Immature natural killer cell (primary cell): ENCODE results near the gene TMEM233. TPM values are rescaled to one million over a fixed set of nuclear protein-coding genes. Genes with fewer than 3 reads are reported as not detected.
"Not testable (repeated sequence)": the region's sequence is repeated elsewhere in the genome, so short reads cannot be mapped to it uniquely, and the experiment has no call there.

Source experiments
- DNase-seq, 3 donors: peaks; one replicate each; pipeline ENCODE4 v3.0.0; 2022; ENCODE audit warnings: mixed read lengths in 1 of 3
- H3K27ac Mint-ChIP-seq, 6 donors: one replicate each; pipeline ENCODE4 v1.8.0; 2020; ENCODE audit warnings: mixed read lengths in 6 of 6, mild to moderate bottlenecking in 5 of 6, inconsistent platforms in 4 of 6, moderate library complexity in 3 of 6
- H3K27me3 Mint-ChIP-seq, 3 donors: one replicate each; pipeline ENCODE4 v1.8.0; 2020 to 2021; ENCODE audit warnings: low read depth in 3 of 3, mild to moderate bottlenecking in 3 of 3, mixed read lengths in 3 of 3, moderate library complexity in 3 of 3, inconsistent platforms in 1 of 3
- H3K36me3 Mint-ChIP-seq, 3 donors: one replicate each; pipeline ENCODE4 v1.8.0; 2020; ENCODE audit warnings: mixed read lengths in 3 of 3, inconsistent platforms in 2 of 3, mild to moderate bottlenecking in 2 of 3
- H3K4me1 Mint-ChIP-seq, 2 donors: one replicate each; pipeline ENCODE4 v1.8.0; 2020; ENCODE audit warnings: inconsistent platforms in 2 of 2, mild to moderate bottlenecking in 2 of 2, mixed read lengths in 2 of 2, moderate library complexity in 1 of 2
- H3K4me3 Mint-ChIP-seq, 5 donors: one replicate each; pipeline ENCODE4 v1.8.0; 2020; ENCODE audit warnings: mild to moderate bottlenecking in 5 of 5, mixed read lengths in 5 of 5, inconsistent platforms in 3 of 5, moderate library complexity in 3 of 5
- H3K9me3 Mint-ChIP-seq, 6 donors: one replicate each; pipeline ENCODE4 v1.8.0; 2020; ENCODE audit warnings: mild to moderate bottlenecking in 6 of 6, mixed read lengths in 6 of 6, inconsistent platforms in 4 of 6, moderate library complexity in 3 of 6
- polyA plus RNA-seq, 3 donors: library from polyadenylated mRNA; unstranded; fragments of 300-500 nt; fragmentation: Illumina TruSeq; gene quantifications; one replicate each; pipeline ENCODE4 v1.2.3, GENCODE V29; 2021

Gene TMEM233
- polyA plus RNA-seq, 3 donors from 2014 or later, result not detected

- H3K27ac Mint-ChIP-seq, result no peak overlapping the region
- H3K36me3 Mint-ChIP-seq, result peaks cover 0 to 6% (median 0%) of the 10 kb centered on the region in 3 donors
- no peaks in the 10 kb centered on the region for H3K4me1 Mint-ChIP-seq
- H3K9me3 Mint-ChIP-seq, result peaks cover 4 to 22% (median 11%) of the 10 kb centered on the region in 6 donors
- no peak for DNase-seq
- H3K4me3 Mint-ChIP-seq, result no peak overlapping the region
- peaks cover 2 to 8% (median 7%) of the 10 kb centered on the region in 3 donors for H3K27me3 Mint-ChIP-seq
These were observed 59.1 kb downstream of the TMEM233 start for GRCh38 chr12:119652665-119653064.

- not testable (repeated sequence) for H3K27ac Mint-ChIP-seq, DNase-seq, H3K4me3 Mint-ChIP-seq, H3K27me3 Mint-ChIP-seq, H3K36me3 Mint-ChIP-seq
- Mint-ChIP-seq H3K4me1 (peaks cover 10 to 15% of the 10 kb centered on the region in 2 donors), H3K9me3 (peaks cover 4 to 21% (median 11%) of the 10 kb centered on the region in 6 donors)
These were observed 63.4 kb downstream of the TMEM233 start for GRCh38 chr12:119657001-119657400.

DNA sequence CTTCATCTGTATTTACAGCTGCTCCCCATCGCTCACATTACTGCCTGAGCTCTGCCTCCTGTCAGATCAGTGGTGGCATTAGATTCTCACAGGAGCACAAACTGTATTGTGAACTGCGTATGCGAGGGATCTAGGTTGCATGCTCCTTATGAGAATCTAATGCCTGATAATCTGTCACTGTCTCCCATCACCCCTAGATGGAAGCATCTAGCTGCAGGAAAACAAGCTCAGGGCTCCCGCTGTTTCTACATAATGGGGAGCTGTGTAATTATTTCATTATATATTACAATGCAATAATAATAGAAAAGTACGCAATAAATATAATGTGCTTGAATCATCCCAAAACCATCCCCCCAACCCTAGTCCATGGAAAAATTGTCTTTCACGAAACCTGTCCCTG is 64.6 kb downstream of the TMEM233 start:
- not testable (repeated sequence) for H3K27ac Mint-ChIP-seq, H3K9me3 Mint-ChIP-seq, H3K36me3 Mint-ChIP-seq, DNase-seq, H3K27me3 Mint-ChIP-seq, H3K4me3 Mint-ChIP-seq
- H3K4me1 Mint-ChIP-seq, result peaks cover 10 to 15% of the 10 kb centered on the region in 2 donors

- peak overlapping the region in 4 of 6 donors; percentile 58 to 88 (median 61) for H3K27ac Mint-ChIP-seq
- peaks cover 2 to 4% (median 3%) of the 10 kb centered on the region in 3 donors for H3K27me3 Mint-ChIP-seq
- peaks cover 10 to 15% of the 10 kb centered on the region in 2 donors for H3K4me1 Mint-ChIP-seq
- DNase-seq, result peak; percentile 44 to 49 (median 48)
- H3K36me3 Mint-ChIP-seq, result no peaks in the 10 kb centered on the region
- H3K9me3 Mint-ChIP-seq, result no peaks in the 10 kb centered on the region
- H3K4me3 Mint-ChIP-seq, result peak overlapping the region in 1 of 5 donors; percentile 62
These were observed 65.8 kb downstream of the TMEM233 start for GRCh38 chr12:119659289-119659897.

DNA sequence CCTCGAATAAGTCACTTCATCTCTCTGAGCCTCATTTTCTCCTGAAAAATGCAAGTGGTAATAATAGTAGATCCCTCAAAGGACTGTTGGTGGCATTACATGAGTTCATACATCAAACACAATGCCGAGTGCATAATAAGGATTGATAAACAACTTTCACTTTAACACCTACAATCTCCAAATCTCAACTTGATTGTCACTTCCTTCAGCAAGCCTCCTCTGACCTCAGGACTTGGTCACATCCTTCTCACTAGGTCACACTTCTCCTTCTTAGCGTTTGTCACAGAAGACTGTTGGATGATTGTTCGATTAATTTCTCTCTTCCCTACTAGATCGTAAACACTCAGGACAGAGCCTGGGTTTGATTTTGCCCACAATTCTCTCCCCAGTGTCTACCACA is 66.5 kb downstream of the TMEM233 start:
- Mint-ChIP-seq H3K9me3 (no peaks in the 10 kb centered on the region), H3K27me3 (peaks cover 2 to 4% (median 3%) of the 10 kb centered on the region in 3 donors), H3K4me3 (peak overlapping the region in 4 of 5 donors; percentile 8 to 62 (median 34)), H3K4me1 (peaks cover 10 to 15% of the 10 kb centered on the region in 2 donors), H3K36me3 (no peaks in the 10 kb centered on the region), H3K27ac (peak overlapping the region in 5 of 6 donors; percentile 58 to 88 (median 64))
- peak; percentile 41 to 59 (median 49) for DNase-seq

DNA sequence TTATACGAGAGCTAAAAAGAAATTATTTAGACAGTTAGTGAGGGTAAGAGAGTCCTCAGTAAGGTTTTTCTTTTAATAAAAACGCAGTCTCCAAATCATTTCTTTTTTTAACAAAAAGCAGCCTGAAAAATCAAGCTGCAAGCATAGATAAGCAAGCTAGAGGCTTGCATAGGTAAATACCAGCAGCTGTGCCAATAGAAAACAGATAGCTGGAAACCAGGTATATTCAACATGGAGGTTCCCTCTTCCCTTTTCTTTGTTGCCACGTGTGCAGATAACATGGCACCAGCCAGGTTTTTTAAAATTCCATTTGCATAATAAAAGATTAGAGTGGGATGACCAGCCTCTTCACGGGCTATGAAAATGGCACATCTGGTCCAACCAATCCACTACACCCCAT is 68.3 kb downstream of the TMEM233 start:
- Mint-ChIP-seq H3K27me3 (peaks cover 2 to 4% (median 3%) of the 10 kb centered on the region in 3 donors), H3K36me3 (no peaks in the 10 kb centered on the region), H3K9me3 (no peaks in the 10 kb centered on the region), H3K27ac (peak overlapping the region in 2 of 6 donors; percentile 5 to 60), H3K4me3 (no peak overlapping the region), H3K4me1 (peaks cover 20 to 33% of the 10 kb centered on the region in 2 donors)
- no peak for DNase-seq

DNA sequence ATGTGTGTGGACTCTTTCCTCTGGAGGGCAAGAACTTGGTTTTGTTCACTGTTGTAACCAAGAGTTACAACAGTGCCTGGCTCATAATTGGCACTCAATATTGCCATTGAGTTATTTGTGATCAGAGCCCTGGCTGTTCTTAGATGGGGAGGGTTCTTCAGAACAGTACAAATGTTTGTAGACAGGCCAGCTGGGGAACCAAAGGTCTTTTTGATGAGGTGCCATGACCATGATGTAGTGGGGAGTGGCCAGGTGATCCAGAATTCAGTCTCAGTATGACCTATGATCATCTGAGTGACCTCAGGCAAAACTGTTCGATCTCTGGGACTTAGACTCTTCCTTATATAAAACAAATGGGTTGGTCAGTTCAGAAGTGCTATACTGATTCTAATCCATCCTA is 71.1 kb downstream of the TMEM233 start:
- Mint-ChIP-seq H3K27ac (no peak overlapping the region), H3K4me1 (peaks cover 37 to 45% of the 10 kb centered on the region in 2 donors), H3K4me3 (no peak overlapping the region), H3K36me3 (no peaks in the 10 kb centered on the region), H3K27me3 (peaks cover 2 to 8% (median 8%) of the 10 kb centered on the region in 3 donors), H3K9me3 (no peaks in the 10 kb centered on the region)
- no peak for DNase-seq

- Mint-ChIP-seq H3K27me3 (peaks cover 2 to 8% (median 8%) of the 10 kb centered on the region in 3 donors), H3K9me3 (no peaks in the 10 kb centered on the region), H3K27ac (peak overlapping the region in 2 of 6 donors; percentile 74 to 87), H3K4me3 (no peak overlapping the region), H3K36me3 (no peaks in the 10 kb centered on the region), H3K4me1 (peaks cover 37 to 45% of the 10 kb centered on the region in 2 donors)
- DNase-seq, result no peak
These were observed 71.8 kb downstream of the TMEM233 start for GRCh38 chr12:119665164-119665929.

DNA sequence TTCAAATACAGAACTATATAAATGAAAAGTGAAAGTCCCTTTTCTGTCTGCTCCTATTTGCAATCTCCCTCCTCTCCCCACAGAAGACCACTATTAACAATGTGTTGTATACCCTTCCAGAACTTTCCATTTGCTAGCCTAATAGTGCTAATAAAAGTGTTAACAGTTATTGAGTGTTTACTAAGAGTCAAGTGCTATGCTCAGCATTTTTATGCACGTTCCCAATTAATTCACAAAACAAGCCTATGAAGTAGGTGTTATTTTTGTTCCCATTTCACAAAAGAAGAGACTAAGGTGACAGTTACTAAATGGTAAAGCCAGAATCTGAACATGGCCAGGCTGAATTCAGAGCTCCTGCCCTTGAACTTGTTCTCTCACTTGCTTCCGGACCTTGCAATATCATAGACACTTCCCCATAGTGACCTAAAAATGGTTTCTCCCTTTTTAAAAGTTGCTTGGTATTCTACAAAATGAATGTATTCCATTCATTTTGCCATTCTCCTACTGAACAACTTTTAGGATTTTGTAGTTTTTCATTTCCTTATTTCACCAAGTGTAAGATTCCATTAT is 72.7 kb downstream of the TMEM233 start:
- Mint-ChIP-seq H3K27me3 (peaks cover 2 to 8% (median 8%) of the 10 kb centered on the region in 3 donors), H3K4me1 (peaks cover 39 to 52% of the 10 kb centered on the region in 2 donors), H3K4me3 (peak overlapping the region; percentile 84 to 93 (median 90)), H3K36me3 (peaks cover 0 to 4% (median 0%) of the 10 kb centered on the region in 3 donors), H3K9me3 (no peaks in the 10 kb centered on the region), H3K27ac (peak overlapping the region; percentile 59 to 88 (median 82))
- DNase-seq, result no peak

- no peaks in the 10 kb centered on the region for H3K9me3 Mint-ChIP-seq
- peaks cover 0 to 8% (median 8%) of the 10 kb centered on the region in 3 donors for H3K27me3 Mint-ChIP-seq
- no peak for DNase-seq
- peaks cover 42 to 59% of the 10 kb centered on the region in 2 donors for H3K4me1 Mint-ChIP-seq
- peaks cover 0 to 8% (median 2%) of the 10 kb centered on the region in 3 donors for H3K36me3 Mint-ChIP-seq
- H3K27ac Mint-ChIP-seq, result peak overlapping the region; percentile 74 to 93 (median 88)
- H3K4me3 Mint-ChIP-seq, result peak overlapping the region; percentile 84 to 93 (median 90)
These were observed 73.5 kb downstream of the TMEM233 start for GRCh38 chr12:119666900-119667576.

DNA sequence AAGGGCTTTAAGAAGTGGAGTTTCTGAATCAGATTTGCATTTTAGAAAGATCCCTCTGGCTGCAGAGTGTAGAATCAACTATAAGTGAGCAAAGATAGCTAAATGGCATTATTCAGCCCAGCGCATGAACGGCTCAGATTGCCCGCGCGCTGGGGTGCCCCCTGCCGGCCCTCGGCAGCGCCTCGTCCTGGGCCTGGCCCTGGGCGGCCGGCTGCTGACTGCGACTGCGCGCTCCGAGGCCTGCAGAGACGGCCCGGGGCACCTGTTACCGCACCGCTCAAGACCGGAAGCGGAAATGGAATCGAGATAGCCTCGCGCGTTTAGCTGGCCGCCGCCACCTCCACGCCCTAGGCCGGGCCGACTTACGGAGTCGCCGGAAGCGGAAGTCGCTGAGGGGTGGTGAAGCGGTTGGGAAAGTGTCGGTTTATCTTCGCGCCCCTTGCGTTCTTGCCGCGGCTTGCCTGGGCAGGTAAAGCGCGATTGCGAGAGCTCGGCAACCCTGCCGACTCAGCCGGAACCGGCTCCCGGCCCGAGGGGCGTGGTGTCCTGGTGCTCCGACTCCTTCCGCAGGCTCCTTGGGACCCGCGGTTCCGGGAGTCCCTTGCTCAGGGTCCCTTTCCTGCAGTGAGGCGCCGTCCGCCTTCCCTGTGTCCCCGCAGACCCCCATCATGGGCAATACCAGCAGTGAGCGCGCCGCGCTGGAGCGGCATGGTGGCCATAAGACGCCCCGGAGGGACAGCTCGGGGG is 74.2 kb downstream of the TMEM233 start, which contains the start of gene PRKAB1:
Gene PRKAB1, plus strand, starts transcription at position 557 of the 747 bp plus-strand sequence. Its CDS starts 112 bp downstream, at position 669.
- Mint-ChIP-seq H3K4me3 (peak within 1 kb of the TSS; percentile 84 to 93 (median 90)), H3K4me1 (peaks cover 43 to 66% of the 10 kb centered on the region in 2 donors), H3K9me3 (no peaks in the 10 kb centered on the region), H3K27me3 (peaks cover 0 to 7% (median 6%) of the 10 kb centered on the region in 3 donors), H3K27ac (peak within 1 kb of the TSS; percentile 74 to 94 (median 93)), H3K36me3 (peaks cover 0 to 14% (median 8%) of the 10 kb centered on the region in 3 donors)
- DNase-seq, result peak; percentile 97 to 98 (median 98)

DNA sequence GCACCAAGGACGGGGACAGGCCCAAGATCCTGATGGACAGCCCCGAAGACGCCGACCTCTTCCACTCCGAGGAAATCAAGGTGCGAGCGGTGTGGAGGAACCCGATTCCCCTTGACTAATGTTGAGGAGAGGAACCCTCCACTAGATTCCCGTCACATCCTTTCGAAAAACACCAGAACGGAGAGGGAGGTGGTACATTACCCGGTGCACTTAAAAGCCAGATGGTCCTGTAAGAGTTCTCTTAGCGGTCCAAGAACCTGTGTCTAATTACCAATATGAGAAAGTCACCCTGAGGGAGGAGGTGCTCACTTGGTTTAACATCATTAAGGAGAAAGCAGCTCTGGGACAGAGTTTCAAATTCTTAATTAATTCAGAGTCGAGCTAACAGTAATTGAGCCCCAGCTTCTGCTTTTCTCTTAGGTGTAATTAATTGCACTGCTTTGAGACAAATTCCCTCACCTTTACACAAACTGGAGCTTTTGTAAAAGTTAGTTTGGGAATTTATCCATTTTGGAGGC is 74.8 kb downstream of the TMEM233 start:
- H3K4me3 Mint-ChIP-seq, result peak overlapping the region; percentile 84 to 93 (median 90)
- H3K4me1 Mint-ChIP-seq, result peaks cover 47 to 73% of the 10 kb centered on the region in 2 donors
- H3K9me3 Mint-ChIP-seq, result no peaks in the 10 kb centered on the region
- DNase-seq, result no peak
- H3K36me3 Mint-ChIP-seq, result peaks cover 4 to 19% (median 8%) of the 10 kb centered on the region in 3 donors
- H3K27me3 Mint-ChIP-seq, result peaks cover 0 to 7% (median 6%) of the 10 kb centered on the region in 3 donors
- peak overlapping the region; percentile 74 to 94 (median 93) for H3K27ac Mint-ChIP-seq
